Mesothelial cell of epicardium (in vitro differentiated cells): ENCODE data around the gene CRYGB. TPM values are rescaled to one million over a fixed set of nuclear protein-coding genes. Genes with fewer than 3 reads are reported as not detected.

ENCODE experiments used
- DNase-seq, 2 experiments: peaks; one replicate each; pipeline ENCODE4 v3.0.0; 2021; ENCODE audit warnings: low spot score in 2 of 2; ENCODE audit not compliant: unreplicated experiment in 2 of 2
- H3K27ac Mint-ChIP-seq: 2 replicates; pipeline ENCODE4 v1.8.0; 2021; ENCODE audit warnings: mixed read lengths
- H3K27me3 Mint-ChIP-seq: 2 replicates; pipeline ENCODE4 v1.8.0; 2021; ENCODE audit warnings: low read depth, mixed read lengths
- H3K36me3 Mint-ChIP-seq: 2 replicates; pipeline ENCODE4 v1.8.0; 2021; ENCODE audit warnings: mixed read lengths
- H3K4me1 Mint-ChIP-seq: 2 replicates; pipeline ENCODE4 v1.8.0; 2021; ENCODE audit warnings: mixed read lengths
- H3K4me3 Mint-ChIP-seq: 2 replicates; pipeline ENCODE4 v1.8.0; 2021; ENCODE audit warnings: mild to moderate bottlenecking, moderate library complexity, mixed read lengths
- H3K9me3 Mint-ChIP-seq: 2 replicates; pipeline ENCODE4 v1.8.0; 2021; ENCODE audit warnings: mixed read lengths
- CTCF ChIP-seq: fragments of 200-600 bp; sonication (generic); IDR thresholded peaks from one replicate; pipeline ENCODE4 v1.5.0; 2021; ENCODE audit warnings: antibody characterized with exemption; ENCODE audit not compliant: unreplicated experiment
- total RNA-seq: library from RNA; stranded (reverse); gene quantifications from 3 replicates; pipeline ENCODE4 v1.2.1, GENCODE V29; 2021

Gene CRYGB
- total RNA-seq, 1 donor from 2014 or later = not detected

GRCh38 chr2:208164951-208165755 lies 19.2 kb upstream of the CRYGB start:
- no peaks in the 10 kb centered on the region for H3K27me3 Mint-ChIP-seq
- H3K4me1 Mint-ChIP-seq = no peaks in the 10 kb centered on the region
- no peaks in the 10 kb centered on the region for H3K9me3 Mint-ChIP-seq
- no peaks in the 10 kb centered on the region for H3K36me3 Mint-ChIP-seq
- no peak for DNase-seq
- H3K27ac Mint-ChIP-seq = no peak overlapping the region
- H3K4me3 Mint-ChIP-seq = no peak overlapping the region
- TF ChIP-seq CTCF = no peak

DNA sequence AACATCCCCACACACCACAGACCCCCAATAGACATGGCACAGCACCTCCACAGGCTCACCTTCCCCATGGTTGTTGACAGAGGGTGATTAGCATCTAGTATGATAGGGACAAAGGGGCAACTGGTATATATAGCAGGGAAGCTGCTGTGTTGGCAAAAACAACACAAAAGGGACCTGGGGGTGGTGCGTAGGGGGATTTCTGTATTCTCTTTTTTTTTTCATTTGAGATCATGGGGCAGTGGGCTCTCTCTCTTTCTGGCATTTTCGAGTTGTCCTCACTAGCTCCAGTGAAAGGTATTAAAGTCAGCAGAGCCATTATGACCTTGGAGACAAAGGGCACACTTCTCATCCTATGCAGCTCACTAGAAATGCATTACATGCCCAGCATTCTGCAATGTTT lies 17.5 kb upstream of the CRYGB start, which contains the start of gene CRYGA:
Gene CRYGA, minus strand, starts transcription at position 101 of the 400 bp plus-strand sequence. Its CDS starts 33 bp downstream, at position 68.
- Mint-ChIP-seq H3K27ac (no peak within 1 kb of the TSS), H3K9me3 (peaks cover 1% of the 10 kb centered on the region), H3K4me1 (no peaks in the 10 kb centered on the region), H3K27me3 (no peaks in the 10 kb centered on the region), H3K4me3 (no peak within 1 kb of the TSS), H3K36me3 (no peaks in the 10 kb centered on the region)
- TF ChIP-seq CTCF = no peak
- no peak for DNase-seq

DNA sequence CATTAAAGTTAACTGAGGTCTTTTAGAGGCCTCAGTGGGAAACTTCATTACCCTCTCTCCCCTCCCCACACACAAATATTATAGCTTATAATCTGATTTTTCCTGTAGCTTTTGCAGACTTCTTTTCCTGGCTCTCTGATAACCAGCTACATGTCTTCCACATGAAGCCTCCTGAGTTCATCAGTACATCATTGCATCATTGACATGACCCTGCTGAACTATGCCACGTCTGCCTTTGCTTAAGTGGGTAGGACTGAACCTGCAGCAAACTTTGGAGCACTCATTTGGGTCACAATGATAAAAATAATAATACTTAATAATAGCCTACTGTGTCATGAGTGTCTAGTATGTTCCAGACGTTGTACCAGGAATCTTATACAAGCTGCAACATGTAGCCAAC lies 10.5 kb upstream of the CRYGB start:
- no peak for TF ChIP-seq CTCF
- Mint-ChIP-seq H3K27me3 (no peaks in the 10 kb centered on the region), H3K36me3 (no peaks in the 10 kb centered on the region), H3K4me3 (no peak overlapping the region), H3K9me3 (peaks cover 16% of the 10 kb centered on the region), H3K27ac (no peak overlapping the region), H3K4me1 (peaks cover 6% of the 10 kb centered on the region)
- no peak for DNase-seq

DNA sequence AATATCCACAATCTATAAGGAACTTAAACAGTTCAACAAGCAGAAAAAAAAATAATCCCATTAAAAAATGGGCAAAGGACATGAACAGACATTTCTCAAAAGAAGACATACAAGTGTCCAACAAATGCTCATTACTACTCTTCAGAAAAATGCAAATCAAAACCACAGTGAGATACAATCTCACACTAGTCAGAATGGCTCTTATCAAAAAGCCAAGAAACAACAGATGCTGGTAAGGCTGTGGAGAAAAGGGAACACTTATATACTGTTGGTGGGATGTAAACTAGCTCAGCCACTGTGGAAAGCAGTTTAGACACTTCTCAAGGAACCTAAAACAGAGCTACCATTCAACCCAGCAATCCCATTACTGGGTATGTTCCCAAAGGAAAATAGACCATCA lies 7.2 kb upstream of the CRYGB start:
- H3K4me1 Mint-ChIP-seq = peaks cover 6% of the 10 kb centered on the region
- TF ChIP-seq CTCF = no peak
- no peak overlapping the region for H3K27ac Mint-ChIP-seq
- H3K4me3 Mint-ChIP-seq = no peak overlapping the region
- DNase-seq = no peak
- H3K36me3 Mint-ChIP-seq = no peaks in the 10 kb centered on the region
- H3K27me3 Mint-ChIP-seq = no peaks in the 10 kb centered on the region
- peaks cover 24% of the 10 kb centered on the region for H3K9me3 Mint-ChIP-seq

DNA sequence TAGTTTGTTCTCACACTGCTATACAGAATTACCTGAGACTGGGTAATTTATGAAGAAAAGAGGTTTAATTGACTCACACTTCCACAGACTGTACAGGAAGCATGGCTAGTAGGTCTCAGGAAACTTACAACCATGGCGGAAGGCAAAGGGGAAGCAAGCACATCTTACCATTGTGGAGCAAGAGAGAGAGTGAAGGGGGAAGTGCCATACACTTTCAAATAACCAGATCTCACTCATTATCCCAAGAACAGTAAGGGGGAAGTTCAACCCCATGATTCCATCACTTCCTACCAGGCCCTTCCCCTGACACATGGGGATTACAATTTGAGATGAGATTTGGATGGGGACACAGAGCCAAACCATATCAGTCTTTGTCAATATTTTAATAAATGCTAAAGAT lies 5.0 kb upstream of the CRYGB start:
- H3K27me3 Mint-ChIP-seq = peaks cover 2% of the 10 kb centered on the region
- no peak for TF ChIP-seq CTCF

More for the DNA sequence above, 5.0 kb upstream of the CRYGB start:
- Mint-ChIP-seq H3K27ac (no peak overlapping the region), H3K9me3 (peaks cover 14% of the 10 kb centered on the region), H3K4me3 (no peak overlapping the region), H3K36me3 (no peaks in the 10 kb centered on the region), H3K4me1 (peaks cover 3% of the 10 kb centered on the region)
- no peak for DNase-seq
